NCI-H1092 (cell line): ENCODE data around the gene USP13.

Experiments
- DNase-seq: peaks from one replicate; lab custom pipeline; 2025; lab: John Stamatoyannopoulos, UW

Gene USP13

GRCh38 chr3:179700716-179701115 is 47.9 kb downstream of the USP13 start:
- DNase-seq = no peak

GRCh38 chr3:179701176-179701827 is 48.5 kb downstream of the USP13 start:
- DNase-seq = no peak

GRCh38 chr3:179702271-179702947 is 49.6 kb downstream of the USP13 start:
- DNase-seq = no peak

- no peak for DNase-seq
Measured at GRCh38 chr3:179703816-179704215, 51.0 kb downstream of the USP13 start.

DNA sequence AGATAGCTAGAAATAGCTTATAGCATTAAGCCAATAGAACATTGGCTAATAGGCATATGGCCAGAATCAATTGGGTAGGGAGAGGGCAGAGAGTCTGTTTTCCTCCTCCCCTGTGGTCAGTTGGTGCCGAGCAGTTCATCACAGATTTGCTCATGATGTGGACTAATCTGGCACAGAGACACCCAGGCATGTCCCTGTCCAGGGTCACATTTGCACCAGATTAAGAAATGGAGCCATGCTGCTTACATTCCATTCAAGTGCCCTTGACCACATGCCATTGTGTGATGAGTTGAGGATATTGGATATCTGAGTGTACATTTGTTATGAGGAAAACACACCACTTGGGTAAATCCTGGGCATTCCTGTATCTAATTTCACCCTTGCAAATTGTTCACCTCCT is 53.4 kb downstream of the USP13 start:
- DNase-seq = no peak

- DNase-seq = no peak
Measured at GRCh38 chr3:179710079-179710478, 57.2 kb downstream of the USP13 start.

DNA sequence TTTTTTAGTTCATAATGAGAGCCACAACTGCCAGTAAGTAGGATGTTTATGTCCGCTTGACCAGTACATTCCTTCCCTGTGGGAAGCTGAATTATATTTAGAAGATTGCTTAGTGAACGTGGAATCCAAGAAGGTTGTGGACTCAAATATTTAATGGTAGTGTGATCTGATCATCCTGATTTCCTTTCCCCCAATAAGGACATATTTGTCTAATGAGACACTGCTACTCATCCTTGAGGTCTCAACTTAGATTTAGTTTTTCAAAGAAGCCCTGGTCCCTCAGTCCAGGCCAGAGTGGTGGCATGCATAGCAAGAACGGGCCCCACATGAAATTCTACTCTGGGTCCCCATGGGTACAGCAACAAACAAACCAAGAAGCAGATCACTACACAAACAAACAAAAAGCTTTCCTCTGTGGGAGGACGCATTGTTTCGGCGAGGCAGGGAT is 60.8 kb downstream of the USP13 start:
- no peak for DNase-seq

GRCh38 chr3:179715582-179715981 is 62.7 kb downstream of the USP13 start:
- DNase-seq = no peak

GRCh38 chr3:179716226-179716625 is 63.4 kb downstream of the USP13 start:
- no peak for DNase-seq

- no peak for DNase-seq
Measured at GRCh38 chr3:179716811-179717210, 64.0 kb downstream of the USP13 start.

DNA sequence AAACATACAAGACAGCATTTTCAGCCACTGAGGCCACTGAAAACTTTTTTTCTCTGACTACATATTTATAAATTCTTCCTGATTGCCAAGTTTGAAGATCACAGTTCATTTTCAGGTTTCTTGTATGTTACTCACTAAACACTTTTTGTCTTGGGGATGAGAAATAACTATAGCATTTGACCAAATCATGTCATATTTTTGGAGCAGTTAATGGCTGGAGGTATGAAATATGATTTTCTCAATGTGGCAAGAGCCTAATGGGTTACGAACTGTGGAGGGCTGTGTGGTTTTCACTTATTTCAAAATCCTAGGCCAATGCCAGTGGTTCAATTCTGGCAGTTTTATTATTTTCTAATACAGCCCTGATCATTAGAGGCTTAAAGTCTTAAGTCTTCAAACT is 64.4 kb downstream of the USP13 start:
- no peak for DNase-seq

GRCh38 chr3:179719048-179719734 is 66.4 kb downstream of the USP13 start:
- no peak for DNase-seq

- DNase-seq = no peak
Measured at GRCh38 chr3:179720196-179720595, 67.4 kb downstream of the USP13 start.

DNA sequence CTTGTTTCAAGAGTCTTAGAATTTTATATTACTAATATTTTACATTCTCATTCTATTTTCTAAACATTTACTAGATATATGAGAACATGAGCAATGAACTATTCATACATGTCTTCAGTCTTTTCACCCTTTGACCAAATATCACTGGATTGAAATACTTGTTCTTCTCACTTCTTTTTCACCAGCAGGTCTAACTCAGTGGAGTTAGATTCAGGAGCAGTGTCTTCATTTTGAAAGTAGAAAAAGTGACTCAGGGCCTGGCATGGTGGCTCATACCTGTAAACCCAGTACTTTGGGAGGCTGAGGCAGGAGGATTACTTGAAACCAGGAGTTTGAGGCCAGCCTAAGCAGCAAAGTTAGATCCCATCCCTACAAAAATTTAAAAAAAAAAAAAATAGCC is 70.8 kb downstream of the USP13 start:
- no peak for DNase-seq

DNA sequence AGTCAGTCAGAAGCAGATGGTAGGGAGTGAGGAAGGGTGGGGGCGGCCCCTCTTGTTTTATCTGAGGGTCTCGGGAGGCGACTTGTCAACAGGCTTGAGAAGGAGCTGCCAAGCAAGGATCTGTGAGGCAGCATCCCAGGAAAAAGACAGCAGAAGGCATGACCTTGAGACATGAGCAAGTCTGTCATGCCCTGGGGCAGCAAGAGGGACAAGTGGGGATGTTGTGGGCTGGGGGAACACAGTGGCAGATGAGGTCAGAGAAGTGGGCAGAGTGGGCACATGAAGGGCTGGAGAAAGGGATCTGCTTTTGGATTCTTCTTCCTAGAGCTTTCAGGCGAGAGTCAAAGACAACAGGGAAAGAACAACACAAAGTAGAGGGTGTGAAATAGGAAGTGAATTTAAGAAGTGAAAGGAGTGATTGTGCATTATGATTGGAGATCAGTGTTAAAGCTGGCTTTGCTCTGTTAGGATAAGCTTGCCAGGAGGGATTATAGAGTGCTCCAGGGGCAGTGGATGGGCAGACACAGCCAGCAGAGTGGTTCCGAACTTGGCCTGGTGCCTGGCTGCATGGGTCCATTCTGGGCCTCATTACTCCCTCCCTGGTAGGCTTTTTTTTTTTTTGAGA is 73.3 kb downstream of the USP13 start:
- DNase-seq = no peak

DNA sequence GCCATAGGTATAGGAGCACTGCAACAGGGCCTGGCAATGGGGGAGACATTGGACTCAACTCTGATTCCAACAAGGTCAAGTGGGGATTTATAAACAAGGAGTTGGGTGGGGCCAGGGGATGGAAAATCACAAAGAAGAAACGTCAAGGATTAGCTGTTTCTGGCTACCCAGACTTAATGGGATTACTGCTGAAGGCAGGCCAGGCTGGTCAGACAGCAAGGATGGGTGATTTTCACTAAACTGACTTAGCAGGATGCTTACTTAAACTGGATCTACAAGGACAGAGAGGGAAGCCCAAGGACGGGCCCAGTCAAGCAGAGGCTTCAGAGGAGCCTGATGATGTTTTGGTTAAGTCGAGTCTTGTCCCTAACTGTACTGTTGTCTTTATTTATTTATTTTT is 76.2 kb downstream of the USP13 start:
- no peak for DNase-seq

GRCh38 chr3:179729981-179730380 is 77.1 kb downstream of the USP13 start:
- DNase-seq = no peak

GRCh38 chr3:179730506-179730905 is 77.7 kb downstream of the USP13 start:
- DNase-seq = no peak

GRCh38 chr3:179731544-179731943 is 78.7 kb downstream of the USP13 start:
- no peak for DNase-seq

GRCh38 chr3:179732661-179733348 is 80.0 kb downstream of the USP13 start:
- no peak for DNase-seq

DNA sequence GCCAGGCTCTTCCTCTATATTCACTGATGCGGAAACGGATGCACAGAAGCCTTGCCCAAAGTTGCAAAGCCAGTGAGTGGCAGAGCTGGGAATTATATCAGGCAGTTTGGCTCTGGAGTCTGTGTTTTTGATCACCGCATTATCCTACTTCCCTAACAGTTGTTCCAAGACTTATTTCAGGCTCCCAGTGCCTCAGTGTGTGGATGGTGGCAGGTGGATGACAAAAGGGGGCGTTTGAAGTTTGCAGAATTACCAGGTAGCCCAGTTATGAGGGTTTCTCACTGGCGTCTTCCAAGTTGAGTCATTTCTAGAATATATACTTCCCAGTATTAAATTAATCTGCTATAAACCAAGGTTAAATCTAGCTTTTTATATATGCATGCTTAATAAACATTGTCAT is 81.0 kb downstream of the USP13 start:
- DNase-seq = no peak
